Kidney epithelial cell (primary cell): Measurements from ENCODE around the gene HSPG2. TPM values are rescaled to one million over a fixed set of nuclear protein-coding genes. Genes with fewer than 3 reads are reported as not detected.

Source experiments
- DNase-seq: peaks from one replicate; pipeline ENCODE4 v3.0.0-alpha.2; 2010; ENCODE audit warnings: low read depth
- H3K27me3 ChIP-seq: 2 replicates; pipeline ENCODE4 v1.6.0; 2011; ENCODE audit warnings: low read length; ENCODE audit not compliant: control insufficient read depth, insufficient read depth
- H3K36me3 ChIP-seq: 2 replicates; pipeline ENCODE4 v1.5.1; 2011; ENCODE audit warnings: low read length; ENCODE audit not compliant: control insufficient read depth, insufficient read depth
- H3K4me3 ChIP-seq: 2 replicates; pipeline ENCODE4 v1.5.1; 2011; ENCODE audit warnings: low read depth, mild to moderate bottlenecking, control low read depth, low read length
- total RNA-seq: library from RNA; depleted of rRNA; stranded (reverse); fragments of >200 nt; gene quantifications from 2 replicates; pipeline ENCODE4 v1.2.3, GENCODE V29; 2015
- TF ChIP-seq, protein P1 (sequence below): IDR thresholded peaks from 2 replicates; pipeline ENCODE4 v1.5.1; 2011; ENCODE audit warnings: mild to moderate bottlenecking, moderate library complexity, low read length, control low read depth, inconsistent platforms; ENCODE audit not compliant: insufficient read depth, poor library complexity, severe bottlenecking

HSPG2 gene
- total RNA-seq, 1 donor from 2014 or later = 122 TPM

DNA sequence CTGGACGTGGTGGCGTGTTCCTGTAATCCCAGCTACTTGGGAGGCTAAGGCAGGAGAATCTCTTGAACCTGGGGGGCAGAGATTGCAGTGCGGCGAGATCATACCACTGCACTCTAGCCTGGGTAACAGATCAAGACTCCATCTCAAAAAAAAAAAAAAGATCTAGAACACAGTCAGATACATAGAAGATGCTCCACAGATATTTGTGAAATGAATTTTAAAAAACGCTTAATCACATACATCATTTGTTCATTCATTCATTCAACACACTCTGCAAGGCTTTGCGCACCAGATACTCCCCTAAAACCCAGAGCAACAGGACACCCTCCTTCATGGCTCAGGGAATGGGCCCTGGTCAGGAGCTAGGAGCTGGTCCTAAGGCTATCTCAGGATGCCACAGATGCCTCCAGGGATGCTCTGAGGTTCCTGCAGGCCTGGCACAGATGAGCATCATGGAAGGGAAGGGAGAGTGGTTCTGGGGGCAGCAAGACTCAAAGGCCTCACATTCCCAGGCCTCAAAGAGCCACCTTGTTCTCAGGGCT lies 6.4 kb downstream of the HSPG2 start:
- DNase-seq = no peak
- Histone ChIP-seq H3K36me3 (peaks cover 3% of the 10 kb centered on the region), H3K27me3 (no peaks in the 10 kb centered on the region), H3K4me3 (no peak overlapping the region)
- TF ChIP-seq, protein P1, sequence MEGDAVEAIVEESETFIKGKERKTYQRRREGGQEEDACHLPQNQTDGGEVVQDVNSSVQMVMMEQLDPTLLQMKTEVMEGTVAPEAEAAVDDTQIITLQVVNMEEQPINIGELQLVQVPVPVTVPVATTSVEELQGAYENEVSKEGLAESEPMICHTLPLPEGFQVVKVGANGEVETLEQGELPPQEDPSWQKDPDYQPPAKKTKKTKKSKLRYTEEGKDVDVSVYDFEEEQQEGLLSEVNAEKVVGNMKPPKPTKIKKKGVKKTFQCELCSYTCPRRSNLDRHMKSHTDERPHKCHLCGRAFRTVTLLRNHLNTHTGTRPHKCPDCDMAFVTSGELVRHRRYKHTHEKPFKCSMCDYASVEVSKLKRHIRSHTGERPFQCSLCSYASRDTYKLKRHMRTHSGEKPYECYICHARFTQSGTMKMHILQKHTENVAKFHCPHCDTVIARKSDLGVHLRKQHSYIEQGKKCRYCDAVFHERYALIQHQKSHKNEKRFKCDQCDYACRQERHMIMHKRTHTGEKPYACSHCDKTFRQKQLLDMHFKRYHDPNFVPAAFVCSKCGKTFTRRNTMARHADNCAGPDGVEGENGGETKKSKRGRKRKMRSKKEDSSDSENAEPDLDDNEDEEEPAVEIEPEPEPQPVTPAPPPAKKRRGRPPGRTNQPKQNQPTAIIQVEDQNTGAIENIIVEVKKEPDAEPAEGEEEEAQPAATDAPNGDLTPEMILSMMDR = no peak

DNA sequence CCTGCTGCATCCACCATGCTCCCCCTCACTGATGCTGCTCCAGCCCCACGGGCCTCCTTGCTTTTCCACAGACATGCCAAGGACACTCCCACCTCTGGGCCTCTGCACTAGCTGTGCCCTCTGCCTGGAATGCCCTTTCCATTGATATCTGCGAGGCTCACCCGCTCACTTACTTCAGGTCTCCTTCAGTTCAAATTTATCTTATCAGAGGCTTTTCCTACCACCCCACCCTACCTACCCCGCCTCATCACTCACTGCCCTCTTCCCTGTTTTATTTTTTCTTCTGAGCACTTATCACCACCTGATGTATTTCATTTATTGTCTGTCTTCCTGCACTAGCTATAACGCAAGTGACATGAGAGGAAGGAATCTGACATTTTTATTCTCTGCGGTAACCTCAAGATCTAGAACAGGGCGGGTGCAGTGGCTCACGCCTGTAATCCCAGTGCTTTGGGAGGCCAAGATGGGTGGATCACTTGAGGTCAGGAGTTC lies 7.0 kb downstream of the HSPG2 start:
- TF ChIP-seq, protein P1 = no peak

DNA sequence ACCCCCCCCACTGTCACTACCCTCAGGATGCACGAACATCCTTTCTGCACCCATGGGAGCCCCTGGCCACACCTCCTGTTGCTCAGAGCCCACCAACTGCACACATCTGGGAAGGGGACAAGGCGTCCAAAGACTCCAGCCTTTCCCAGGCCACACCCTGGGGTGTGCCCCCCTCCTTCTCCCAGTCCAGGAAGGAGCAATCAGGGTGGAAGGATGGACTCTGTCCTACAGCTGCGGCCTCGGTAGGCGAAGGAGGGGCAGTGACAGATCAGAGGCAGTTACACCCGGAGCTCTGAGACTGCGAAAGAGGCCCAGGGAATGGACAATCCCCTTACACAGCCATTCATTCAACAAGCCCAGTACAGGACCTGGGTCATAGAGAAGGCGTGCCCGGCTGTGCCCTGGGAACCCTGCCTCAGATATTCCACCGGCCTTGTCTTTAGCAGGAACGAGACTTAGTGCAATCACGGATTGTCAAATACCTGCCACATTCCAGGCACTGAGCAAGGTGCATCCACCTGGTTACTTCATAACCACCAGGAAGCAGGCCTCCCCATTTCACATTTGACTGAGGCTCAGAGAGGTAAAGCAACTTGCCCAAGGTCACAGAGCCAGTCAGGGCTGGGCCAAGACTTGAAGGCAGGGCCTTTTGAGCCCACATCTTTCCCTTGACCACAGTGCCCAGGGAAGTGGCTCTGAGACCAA lies 9.4 kb downstream of the HSPG2 start:
- DNase-seq = no peak

More for the DNA sequence above, 7.0 kb downstream of the HSPG2 start:
- H3K36me3 ChIP-seq = peaks cover 4% of the 10 kb centered on the region
- H3K4me3 ChIP-seq = no peak overlapping the region
- DNase-seq = no peak
- H3K27me3 ChIP-seq = no peaks in the 10 kb centered on the region

DNA sequence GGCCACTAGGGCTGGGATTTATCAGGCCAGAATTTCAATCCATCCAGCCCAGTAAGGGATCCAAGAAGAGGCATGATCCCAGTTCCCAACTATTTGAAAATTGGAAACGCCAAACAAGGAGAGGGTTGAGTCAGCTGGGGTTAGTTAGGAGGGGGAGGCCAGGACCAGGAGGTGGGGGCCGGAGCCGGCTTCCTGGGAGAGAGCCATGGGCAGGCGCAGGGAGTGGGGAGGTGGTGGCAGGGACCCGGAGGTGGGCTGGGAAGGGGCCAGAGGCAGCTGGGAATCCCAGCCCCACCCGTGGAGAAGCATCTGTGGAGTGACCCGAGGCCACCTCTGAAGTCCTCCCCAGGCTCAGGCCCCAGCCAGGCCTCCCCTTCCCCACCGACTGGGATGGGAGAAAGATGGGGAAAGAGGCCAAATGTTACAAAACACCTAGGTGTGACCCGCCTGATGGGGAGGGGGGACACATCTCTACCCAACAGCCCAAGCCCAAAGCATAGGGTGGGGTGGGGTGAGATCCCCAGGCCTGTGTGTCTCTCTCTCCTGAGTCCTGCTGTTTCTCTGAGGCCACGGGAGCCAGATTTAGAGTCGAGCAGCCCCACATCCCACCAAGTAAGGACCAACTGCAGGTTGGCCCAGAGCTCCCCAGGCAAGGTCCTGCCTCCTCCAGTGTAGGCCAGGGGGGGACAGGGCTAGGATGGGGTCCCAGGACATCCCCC lies 10.1 kb downstream of the HSPG2 start:
- TF ChIP-seq, protein P1 = no peak
- Histone ChIP-seq H3K27me3 (no peaks in the 10 kb centered on the region), H3K4me3 (no peak overlapping the region), H3K36me3 (peaks cover 4% of the 10 kb centered on the region)
- DNase-seq = no peak

More for the DNA sequence above, 9.4 kb downstream of the HSPG2 start:
- H3K27me3 ChIP-seq = no peaks in the 10 kb centered on the region
- H3K4me3 ChIP-seq = no peak overlapping the region
- TF ChIP-seq, protein P1 = no peak
- H3K36me3 ChIP-seq = peaks cover 4% of the 10 kb centered on the region

DNA sequence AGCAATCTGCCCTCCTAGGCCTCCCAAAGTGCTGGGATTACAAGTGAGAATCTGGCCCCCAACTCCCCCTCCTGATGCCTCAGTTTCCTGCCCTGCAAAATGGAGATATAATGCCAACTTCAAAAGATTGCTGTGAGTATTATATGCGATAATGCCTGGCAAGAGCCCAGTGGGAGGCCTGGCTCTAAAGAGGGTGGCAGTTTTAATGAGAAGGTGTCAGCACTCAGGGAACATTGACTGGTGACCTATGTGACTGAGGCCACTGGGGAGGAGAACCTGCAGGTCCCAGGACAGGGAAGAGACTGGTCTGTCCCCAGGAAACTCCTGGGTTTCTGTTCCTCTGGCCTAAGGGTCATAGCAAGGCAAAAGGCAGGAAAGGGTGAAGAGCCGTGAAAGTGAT lies 11.0 kb downstream of the HSPG2 start:
- TF ChIP-seq, protein P1 = no peak
- DNase-seq = no peak
- Histone ChIP-seq H3K27me3 (no peaks in the 10 kb centered on the region), H3K36me3 (peaks cover 4% of the 10 kb centered on the region), H3K4me3 (no peak overlapping the region)
